GM10248 (cell line): ENCODE results near the gene FAM25G.

Experiments
- CTCF ChIA-PET: fragments of 300-600 bp; sonication (Branson Sonifier 250); formaldehyde crosslinking; extraction: SDS; loops from one replicate; lab custom pipeline; 2021; ENCODE audit warnings: antibody characterized with exemption; lab: Yijun Ruan, JAX
- POLR2A ChIA-PET: fragments of 350-650 bp; sonication (Branson Sonifier 250); formaldehyde crosslinking; extraction: SDS; loops from one replicate; lab custom pipeline; 2020; ENCODE audit warnings: antibody characterized with exemption; lab: Yijun Ruan, JAX
- DNase-seq: peaks from one replicate; pipeline ENCODE4 v3.0.0; 2012; ENCODE audit errors: extremely low spot score
- TF ChIP-seq, protein P1 (sequence below): IDR thresholded peaks from 2 replicates; pipeline ENCODE4 v1.5.1; 2012; ENCODE audit warnings: mild to moderate bottlenecking, low read depth; ENCODE audit errors: extremely low read depth, missing control alignments, control extremely low read depth

The FAM25G gene

DNA sequence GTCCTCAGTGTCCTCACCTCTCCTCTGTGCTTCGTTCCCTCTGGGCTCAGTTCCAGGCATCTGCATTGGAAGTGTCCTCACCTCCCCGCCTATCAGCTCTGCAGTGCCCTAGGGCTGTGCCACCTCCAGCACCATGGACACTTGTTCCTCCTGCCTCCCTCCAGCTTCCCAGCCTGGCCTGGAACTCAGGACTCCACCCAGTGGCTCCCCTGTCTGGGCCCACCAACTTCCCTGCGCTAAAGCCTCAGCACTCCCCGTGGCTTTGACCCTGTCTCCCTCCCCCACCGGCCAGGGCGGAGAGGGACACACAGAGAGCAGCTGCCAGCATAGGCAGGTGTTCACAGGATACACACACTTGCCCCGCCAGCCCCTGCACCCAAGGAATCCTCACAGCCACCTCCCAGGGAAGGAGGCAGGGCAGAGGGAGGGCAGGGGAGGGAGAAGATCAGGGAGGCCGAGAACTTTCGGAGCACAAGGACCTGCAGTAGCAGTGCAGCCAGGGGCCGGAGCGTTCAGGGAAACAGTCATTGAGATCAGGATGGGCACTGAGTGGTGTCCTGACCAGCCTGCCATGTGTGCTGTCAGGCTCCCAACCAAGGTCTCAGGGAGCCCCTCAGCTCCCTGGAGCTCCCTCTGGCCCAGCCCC is 38.9 kb downstream of the FAM25G start:
- ChIA-PET POLR2A (no interaction called here), CTCF (no interaction called here)
- peak; percentile 16 for DNase-seq
- TF ChIP-seq, protein P1, sequence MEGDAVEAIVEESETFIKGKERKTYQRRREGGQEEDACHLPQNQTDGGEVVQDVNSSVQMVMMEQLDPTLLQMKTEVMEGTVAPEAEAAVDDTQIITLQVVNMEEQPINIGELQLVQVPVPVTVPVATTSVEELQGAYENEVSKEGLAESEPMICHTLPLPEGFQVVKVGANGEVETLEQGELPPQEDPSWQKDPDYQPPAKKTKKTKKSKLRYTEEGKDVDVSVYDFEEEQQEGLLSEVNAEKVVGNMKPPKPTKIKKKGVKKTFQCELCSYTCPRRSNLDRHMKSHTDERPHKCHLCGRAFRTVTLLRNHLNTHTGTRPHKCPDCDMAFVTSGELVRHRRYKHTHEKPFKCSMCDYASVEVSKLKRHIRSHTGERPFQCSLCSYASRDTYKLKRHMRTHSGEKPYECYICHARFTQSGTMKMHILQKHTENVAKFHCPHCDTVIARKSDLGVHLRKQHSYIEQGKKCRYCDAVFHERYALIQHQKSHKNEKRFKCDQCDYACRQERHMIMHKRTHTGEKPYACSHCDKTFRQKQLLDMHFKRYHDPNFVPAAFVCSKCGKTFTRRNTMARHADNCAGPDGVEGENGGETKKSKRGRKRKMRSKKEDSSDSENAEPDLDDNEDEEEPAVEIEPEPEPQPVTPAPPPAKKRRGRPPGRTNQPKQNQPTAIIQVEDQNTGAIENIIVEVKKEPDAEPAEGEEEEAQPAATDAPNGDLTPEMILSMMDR = no peak

DNA sequence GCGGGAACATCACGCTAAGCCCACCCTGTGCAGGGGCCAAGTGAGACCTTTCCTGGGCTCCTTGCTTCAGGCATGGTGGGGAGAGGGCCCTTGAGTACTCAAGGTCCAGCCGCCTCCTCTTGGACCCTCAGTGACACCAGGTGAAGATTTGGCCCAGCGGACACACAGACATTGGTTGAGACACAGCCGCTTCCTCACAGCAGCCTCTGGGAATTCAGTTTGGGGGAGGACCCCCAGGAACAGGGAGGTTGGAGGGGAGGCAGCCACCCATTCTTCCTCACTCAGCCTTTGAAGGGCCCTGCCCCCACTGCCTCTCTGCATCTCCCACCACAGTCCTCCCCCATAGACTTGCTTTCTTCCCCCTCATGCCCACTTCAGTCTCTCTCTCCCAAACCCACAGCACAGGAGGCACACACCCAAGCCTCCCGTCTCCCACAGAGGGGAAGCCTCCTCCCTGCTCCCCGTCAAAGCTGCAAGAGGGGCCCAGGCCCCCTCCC is 39.5 kb downstream of the FAM25G start:
- ChIA-PET POLR2A (no interaction called here), CTCF (no interaction called here)
- DNase-seq = peak; percentile 16
- TF ChIP-seq, protein P1 = no peak

DNA sequence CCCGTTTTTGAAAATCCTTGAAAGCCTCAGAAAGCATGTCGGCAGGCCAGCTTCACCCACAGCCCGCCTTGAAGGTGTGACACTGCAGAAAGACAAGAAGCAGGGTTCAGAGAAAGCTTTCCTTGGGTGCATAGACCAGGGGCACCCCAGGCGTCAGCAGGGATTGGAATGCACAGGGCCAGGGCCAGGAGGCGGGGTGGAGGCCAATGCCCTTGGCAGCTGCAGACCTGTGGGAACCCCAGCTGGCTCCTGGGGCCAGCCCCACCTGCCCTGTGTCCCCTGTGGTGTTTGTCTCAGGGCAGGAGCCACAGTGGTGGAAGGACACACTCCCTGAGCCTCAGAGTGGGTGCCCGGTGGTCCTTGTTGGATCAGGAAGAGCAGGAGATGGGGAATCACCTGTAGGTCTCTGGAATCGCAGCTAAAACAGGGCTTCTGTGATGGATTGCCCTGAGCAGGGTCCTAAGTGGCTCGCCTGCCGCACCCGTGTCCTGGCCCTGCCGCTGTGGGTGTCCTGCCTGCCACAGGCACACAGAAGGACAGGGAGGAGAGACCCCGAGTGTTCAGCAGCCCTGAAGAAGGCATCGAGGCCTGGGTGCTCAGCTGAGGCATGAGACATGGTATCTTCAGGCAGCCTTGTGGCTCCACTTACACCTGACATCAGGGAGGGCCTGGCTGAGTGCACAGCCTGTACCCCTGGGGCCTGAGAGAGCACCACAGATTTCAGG is 40.1 kb downstream of the FAM25G start:
- peak; percentile 8 for DNase-seq
- ChIA-PET CTCF (no interaction called here), POLR2A (no interaction called here)
- TF ChIP-seq, protein P1 = no peak

DNA sequence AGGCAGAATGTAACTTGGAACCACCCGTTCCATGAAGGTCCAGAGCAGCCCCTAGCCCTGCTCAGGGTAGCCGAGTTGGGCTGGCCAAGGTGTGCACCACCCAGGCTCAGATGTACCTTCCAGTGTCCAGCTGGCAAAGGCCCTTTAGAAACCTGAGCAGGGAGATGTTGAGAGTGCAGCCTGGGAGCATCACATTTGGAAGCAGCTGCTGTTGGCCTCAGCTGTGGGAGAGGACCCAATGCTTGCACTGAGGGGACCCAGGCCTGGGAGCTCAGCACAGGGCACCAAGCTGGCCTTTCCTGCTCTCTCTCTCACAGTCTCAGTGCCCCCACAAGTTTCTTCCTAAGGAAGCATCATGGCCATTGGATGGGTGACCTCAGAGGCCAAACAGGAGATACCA is 41.1 kb downstream of the FAM25G start:
- no peak for DNase-seq
- CTCF ChIA-PET = interaction anchor here (1.5 kb wide), 1 partner anchor 66 kb away, joined by 3 read pairs; the partner anchor contains the start of gene ZNF488
- POLR2A ChIA-PET = no interaction called here

DNA sequence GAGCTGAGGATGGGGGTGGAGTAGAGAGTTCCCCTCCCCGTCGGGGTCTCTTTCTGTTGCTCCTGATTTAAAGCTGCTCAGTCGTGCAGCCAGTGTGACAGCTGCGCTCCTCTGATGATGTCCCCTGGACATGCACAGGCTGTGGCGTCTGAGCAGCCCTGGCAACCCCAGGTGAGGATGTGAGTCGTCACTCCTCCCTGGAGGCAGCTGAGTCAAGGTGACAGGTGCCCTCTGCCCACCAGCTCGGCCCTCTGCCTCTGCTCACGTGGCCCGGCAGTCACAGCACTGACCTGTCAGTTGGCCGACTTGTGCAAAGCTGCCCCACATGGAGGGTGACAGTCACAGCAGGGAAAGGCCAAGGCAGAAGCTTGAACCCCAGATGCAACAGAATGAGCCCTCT is 41.5 kb downstream of the FAM25G start:
- CTCF ChIA-PET = interaction anchor here (1.5 kb wide), 1 partner anchor 66 kb away, joined by 3 read pairs; the partner anchor contains the start of gene ZNF488
- no peak for DNase-seq
- TF ChIP-seq, protein P1 = no peak
- POLR2A ChIA-PET = no interaction called here

More for the DNA sequence above, 41.1 kb downstream of the FAM25G start:
- TF ChIP-seq, protein P1 = no peak

DNA sequence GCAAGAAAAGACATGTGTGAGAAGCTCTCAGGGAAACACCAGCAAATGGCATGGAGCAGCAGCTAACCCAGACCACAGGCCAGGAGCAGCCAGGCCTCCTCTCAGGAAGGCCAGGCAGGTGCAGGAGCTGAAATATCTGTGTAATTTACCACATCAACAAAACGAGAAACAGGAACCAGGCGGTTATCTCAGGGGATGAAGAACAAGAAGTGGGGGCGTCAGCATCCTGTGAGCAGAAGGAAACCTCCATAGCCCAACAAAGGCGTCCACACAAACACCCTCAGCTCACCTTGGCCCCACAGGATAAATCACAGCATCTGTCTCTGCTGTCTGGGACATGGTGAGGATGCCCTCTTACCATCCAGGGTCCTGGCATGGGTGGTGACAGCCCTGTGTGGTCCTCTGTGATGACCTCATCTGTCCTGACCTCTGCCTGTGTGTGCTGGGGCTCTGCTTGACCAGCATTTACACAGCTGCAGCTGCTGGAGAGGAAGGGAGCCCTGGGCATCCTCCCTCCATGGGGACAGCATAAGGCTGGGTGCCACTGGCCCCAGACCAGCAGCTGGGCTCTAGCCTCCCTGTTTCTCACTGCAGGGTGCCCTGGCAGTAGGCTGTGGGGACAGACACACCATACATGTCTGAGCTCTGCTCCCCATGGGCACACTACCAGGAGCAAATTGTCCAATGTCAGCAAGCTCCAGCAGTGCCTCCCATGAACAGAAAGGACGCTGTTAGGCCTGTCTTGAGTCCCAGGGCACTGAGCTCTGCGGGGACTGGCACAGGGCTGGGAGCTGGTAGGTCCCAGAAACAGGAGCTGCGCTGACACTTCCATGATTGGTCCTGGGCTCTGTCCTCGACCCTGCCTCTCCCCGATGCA is 42.2 kb downstream of the FAM25G start:
- ChIA-PET CTCF (interaction anchor here (1.5 kb wide), 1 partner anchor 65 kb away, joined by 3 read pairs; the partner anchor contains the start of gene ZNF488), POLR2A (no interaction called here)
- no peak for DNase-seq
- TF ChIP-seq, protein P1 = no peak
